AG09309 (cell line): ENCODE results near the gene USP24.

Source experiments
- DNase-seq: peaks from one replicate; pipeline ENCODE4 v3.0.0-alpha.2; 2010; ENCODE audit warnings: low read depth
- H3K4me3 ChIP-seq: 2 replicates; pipeline ENCODE4 v1.5.1; 2011; ENCODE audit warnings: mild to moderate bottlenecking, low read depth, low read length, moderate library complexity; ENCODE audit not compliant: control insufficient read depth
- CTCF ChIP-seq: IDR thresholded peaks from 2 replicates; pipeline ENCODE4 v1.5.1; 2011; ENCODE audit warnings: mild to moderate bottlenecking, low read depth, low read length, inconsistent platforms; ENCODE audit not compliant: insufficient read depth, control insufficient read depth; ENCODE audit errors: missing control alignments

The USP24 gene

GRCh38 chr1:55048453-55049270 is 166.5 kb downstream of the USP24 start:
- no peak for TF ChIP-seq CTCF
- H3K4me3 ChIP-seq, result no peak overlapping the region
- no peak for DNase-seq

DNA sequence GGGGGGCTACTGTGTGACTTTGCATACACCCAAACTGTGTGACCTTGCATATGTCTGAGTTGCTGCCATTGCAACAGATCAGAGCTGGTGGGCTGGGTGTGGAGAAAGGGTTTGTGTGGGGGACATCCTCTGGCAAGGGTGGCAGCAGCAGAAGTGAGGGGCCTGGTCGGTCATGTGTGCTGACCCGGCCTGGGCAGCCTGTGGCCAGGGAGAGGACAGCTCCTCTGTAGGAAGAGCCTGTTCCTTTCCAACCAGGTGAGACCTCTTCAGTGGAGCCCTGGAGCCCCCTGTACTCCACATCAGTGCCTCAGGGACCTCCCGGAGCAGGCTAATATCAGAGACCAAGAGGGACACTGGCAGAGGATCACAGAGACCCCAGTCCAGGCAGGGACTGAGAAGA is 167.6 kb downstream of the USP24 start:
- H3K4me3 ChIP-seq, result no peak overlapping the region
- no peak for TF ChIP-seq CTCF
- DNase-seq, result no peak

GRCh38 chr1:55046871-55047270 is 168.3 kb downstream of the USP24 start:
- no peak overlapping the region for H3K4me3 ChIP-seq
- no peak for TF ChIP-seq CTCF
- DNase-seq, result no peak

DNA sequence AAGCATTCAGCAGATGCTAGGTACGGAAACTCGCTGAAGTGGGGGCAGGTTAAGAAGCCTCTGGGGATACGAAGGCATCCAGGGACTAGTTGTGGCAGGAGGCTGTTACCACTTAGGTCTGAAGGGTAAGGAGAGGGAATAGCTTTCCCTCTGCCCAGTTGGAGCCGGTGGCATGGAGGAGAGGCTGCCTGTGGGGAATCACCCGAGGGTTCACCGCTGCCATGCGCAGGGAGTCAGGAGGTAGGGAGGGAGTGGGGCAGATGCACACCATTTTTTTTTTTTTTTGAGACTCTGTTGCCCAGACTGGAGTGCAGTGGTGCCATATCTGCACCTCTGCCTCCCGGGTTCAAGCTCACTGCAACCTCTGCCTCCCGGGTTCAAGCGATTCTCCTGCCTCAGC is 169.7 kb downstream of the USP24 start:
- no peak overlapping the region for H3K4me3 ChIP-seq
- no peak for DNase-seq
- no peak for TF ChIP-seq CTCF

GRCh38 chr1:55044617-55045397 is 170.4 kb downstream of the USP24 start:
- no peak for TF ChIP-seq CTCF

GRCh38 chr1:55043726-55044125 is 171.4 kb downstream of the USP24 start:
- TF ChIP-seq CTCF, result no peak
- no peak for DNase-seq
- no peak overlapping the region for H3K4me3 ChIP-seq

More at GRCh38 chr1:55044617-55045397, 170.4 kb downstream of the USP24 start:
- H3K4me3 ChIP-seq, result no peak overlapping the region
- no peak for DNase-seq
